Natural killer cell (primary cell): ENCODE results near the gene HARS2. TPM values are rescaled to one million over a fixed set of nuclear protein-coding genes. Genes with fewer than 3 reads are reported as not detected.
A peak's percentile ranks its signal among the peaks of the same experiment; 100 is the strongest.

ENCODE experiments used
- ATAC-seq, 3 donors: fragments of 150-1000 bp in 2 of 3; fragments of 200-7000 bp in 1 of 3; cut with Tn5 transposase; 1 replicate in 1 of 3; 2 replicates in 2 of 3; pipeline ENCODE4 v1.10.0; 2021; ENCODE audit warnings: mild to moderate bottlenecking in 2 of 3, moderate library complexity in 2 of 3
- DNase-seq, 2 donors: peaks; one replicate each; pipeline versions ENCODE4 v3.0.0 to v3.0.0-alpha.2; 2013 to 2021; ENCODE audit warnings: mixed read lengths in 1 of 2
- H3K27ac ChIP-seq: one replicate; pipeline ENCODE4 v1.5.1; 2013; ENCODE audit warnings: mild to moderate bottlenecking, low read length
- H3K27me3 ChIP-seq: one replicate; pipeline ENCODE4 v1.6.1; 2013; ENCODE audit warnings: low read length; ENCODE audit not compliant: control insufficient read depth, insufficient read depth
- H3K36me3 ChIP-seq: one replicate; pipeline ENCODE4 v1.6.1; 2013; ENCODE audit warnings: low read length; ENCODE audit not compliant: control insufficient read depth, insufficient read depth
- H3K4me1 ChIP-seq: one replicate; pipeline ENCODE4 v1.6.1; 2013; ENCODE audit warnings: low read length; ENCODE audit not compliant: control insufficient read depth, insufficient read depth
- H3K4me3 ChIP-seq: one replicate; pipeline ENCODE4 v1.5.1; 2013; ENCODE audit warnings: low read length
- H3K9me3 ChIP-seq: one replicate; pipeline ENCODE4 v1.6.1; 2013; ENCODE audit warnings: low read length; ENCODE audit not compliant: control insufficient read depth, insufficient read depth
- H3K27ac Mint-ChIP-seq, 2 donors: one replicate each; pipeline ENCODE4 v1.8.0; 2022; ENCODE audit warnings: mild to moderate bottlenecking in 2 of 2, mixed read lengths in 2 of 2, moderate library complexity in 1 of 2
- H3K27me3 Mint-ChIP-seq, 2 donors: one replicate each; pipeline ENCODE4 v1.8.0; 2022; ENCODE audit warnings: low read depth in 2 of 2, mixed read lengths in 2 of 2
- H3K36me3 Mint-ChIP-seq: one replicate; pipeline ENCODE4 v1.8.0; 2022; ENCODE audit warnings: mixed read lengths
- H3K4me1 Mint-ChIP-seq, 2 donors: one replicate each; pipeline ENCODE4 v1.8.0; 2022; ENCODE audit warnings: mixed read lengths in 2 of 2
- H3K4me3 Mint-ChIP-seq: one replicate; pipeline ENCODE4 v1.8.0; 2022; ENCODE audit warnings: mild to moderate bottlenecking, moderate library complexity, mixed read lengths
- H3K9me3 Mint-ChIP-seq, 2 donors: one replicate each; pipeline ENCODE4 v1.8.0; 2022; ENCODE audit warnings: mixed read lengths in 2 of 2
- CTCF ChIP-seq: fragments of 200-600 bp; IDR thresholded peaks from one replicate; pipeline ENCODE4 v1.8.0; 2022; ENCODE audit warnings: antibody characterized with exemption
- WGBS: methylation state at CpG from one replicate; pipeline ENCODE4 v1.1.7; 2013; ENCODE audit warnings: missing lambda C conversion rate; ENCODE audit not compliant: insufficient coverage; 5-methylcytosine and 5-hydroxymethylcytosine counted together
- intact Hi-C: fragments of 100-400 bp; cut with micrococcal nuclease; formaldehyde crosslinking; loops from one replicate; pipeline ENCODE4 v1.14.2; 2022
- total RNA-seq, 4 donors: library from RNA; stranded (reverse); fragments of 120-200 nt in 1 of 4; gene quantifications; one replicate each; pipeline versions ENCODE4 v1.2.3 to v1.2.4, GENCODE V29; 2013 to 2022

The HARS2 gene
- total RNA-seq, 3 donors from 2014 or later (not counting 1 experiment from before 2014, with no cell fraction given), result 42.5 to 48.4 (median 45.6) TPM

DNA sequence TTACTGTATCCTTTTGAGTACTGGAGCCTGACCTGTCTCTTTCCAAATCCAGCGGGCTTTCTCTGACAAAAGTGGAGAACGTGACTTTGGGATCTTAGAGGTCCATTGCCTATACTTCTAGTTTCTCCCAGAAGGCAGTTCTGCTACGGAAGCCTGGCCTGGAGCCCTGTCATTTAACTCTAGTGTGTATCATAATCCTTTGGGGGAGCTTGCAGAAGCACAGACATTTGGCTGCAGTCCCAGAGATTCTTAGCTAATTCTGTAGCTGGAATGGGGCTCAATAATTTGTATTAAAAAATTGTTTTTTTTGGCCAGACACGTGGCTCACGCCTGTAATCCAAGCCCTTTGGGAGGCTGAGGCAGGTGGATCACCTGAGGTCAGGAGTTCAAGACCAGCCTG lies 3.0 kb downstream of the HARS2 start:
- Histone ChIP-seq H3K36me3 (peaks cover 56% of the 10 kb centered on the region), H3K9me3 (no peaks in the 10 kb centered on the region), H3K27ac (no peak overlapping the region), H3K27me3 (no peaks in the 10 kb centered on the region), H3K4me1 (peaks cover 16% of the 10 kb centered on the region), H3K4me3 (no peak overlapping the region)
- Mint-ChIP-seq H3K9me3 (no peaks in the 10 kb centered on the region), H3K27ac (no peak overlapping the region), H3K27me3 (no peaks in the 10 kb centered on the region), H3K36me3 (peaks cover 33% of the 10 kb centered on the region), H3K4me1 (peaks cover 26 to 45% of the 10 kb centered on the region in 2 donors), H3K4me3 (peak overlapping the region; percentile 7)
- intact Hi-C loops, result no loop called here
- ATAC-seq (no peak), DNase-seq (no peak)
- 98% methylated on average over 5 of the region's 5 CpGs for WGBS
- TF ChIP-seq CTCF, result no peak

GRCh38 chr5:140696891-140697492 lies 5.7 kb downstream of the HARS2 start:
- Mint-ChIP-seq H3K27me3 (no peaks in the 10 kb centered on the region), H3K4me3 (no peak overlapping the region), H3K36me3 (peaks cover 33% of the 10 kb centered on the region), H3K27ac (peak overlapping the region; percentile 36 to 62), H3K4me1 (peaks cover 32 to 46% of the 10 kb centered on the region in 2 donors), H3K9me3 (no peaks in the 10 kb centered on the region)
- intact Hi-C loops, result no loop called here
- Histone ChIP-seq H3K4me1 (peaks cover 19% of the 10 kb centered on the region), H3K27ac (no peak overlapping the region), H3K4me3 (no peak overlapping the region), H3K36me3 (peaks cover 59% of the 10 kb centered on the region), H3K9me3 (no peaks in the 10 kb centered on the region), H3K27me3 (no peaks in the 10 kb centered on the region)
- ATAC-seq (no peak), DNase-seq (no peak)
- WGBS, result 96% methylated on average over 4 of the region's 4 CpGs
- no peak for TF ChIP-seq CTCF

DNA sequence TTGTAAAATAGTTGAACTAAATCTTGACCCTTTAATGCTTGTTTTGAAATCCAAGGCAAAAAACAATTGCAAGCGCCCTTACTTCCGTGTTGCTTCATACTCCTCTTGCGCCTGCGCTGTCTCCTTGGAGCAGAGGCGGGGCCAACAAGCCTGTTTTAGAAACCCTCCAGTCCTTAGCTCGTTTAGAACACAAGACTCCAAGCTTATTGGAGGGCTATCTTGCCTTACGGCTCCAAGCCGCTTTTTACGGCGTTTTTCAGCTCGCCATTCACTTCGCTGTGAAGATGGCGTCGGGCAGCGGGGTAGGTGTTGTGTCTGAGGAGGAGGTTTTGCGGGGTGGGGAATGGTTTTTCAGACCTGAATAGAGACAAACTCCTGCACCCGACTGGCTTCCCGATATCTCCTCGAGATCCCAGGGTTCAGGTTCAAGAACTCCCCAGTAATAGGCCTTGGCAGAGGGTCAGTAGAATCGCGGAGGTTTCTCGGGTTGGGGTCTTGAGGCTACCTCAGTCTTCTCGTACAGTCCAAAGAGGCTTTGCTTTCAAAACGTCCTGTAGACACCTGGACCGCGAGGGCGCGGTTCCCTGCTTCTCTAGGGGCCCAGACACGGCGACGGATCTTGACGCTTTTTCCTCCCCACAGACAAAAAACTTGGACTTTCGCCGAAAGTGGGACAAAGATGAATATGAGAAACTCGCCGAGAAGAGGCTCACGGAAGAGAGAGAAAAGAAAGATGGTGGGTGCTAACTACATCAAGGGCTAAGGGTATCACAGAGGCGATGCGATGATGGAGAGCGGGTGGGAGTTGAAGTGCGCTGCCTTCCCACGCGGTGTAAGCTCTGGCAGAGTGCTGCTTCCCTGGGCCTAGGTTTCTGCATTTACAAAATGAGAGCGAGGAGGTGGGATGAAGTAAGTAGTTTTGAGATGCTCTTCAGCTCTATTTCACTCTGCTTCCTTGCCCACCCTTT lies 9.2 kb downstream of the HARS2 start, which contains the start of gene ZMAT2:
ZMAT2 (plus strand) TSS at position 271 of the 968 bp plus-strand sequence; CDS start at position 285, 14 bp downstream.
- ATAC-seq, result peak; percentile 98 to 100 (median 99)
- Histone ChIP-seq H3K27me3 (no peaks in the 10 kb centered on the region), H3K27ac (peak within 1 kb of the TSS; percentile 76), H3K36me3 (peaks cover 72% of the 10 kb centered on the region), H3K4me3 (peak within 1 kb of the TSS; percentile 65), H3K9me3 (no peaks in the 10 kb centered on the region), H3K4me1 (peaks cover 15% of the 10 kb centered on the region)
- intact Hi-C loops, result loop anchor here (1.0 to 5.0 kb wide), 5 partner anchors 9 to 153 kb away; partner anchors contain the start of genes EIF4EBP3, HARS1, HARS2 and IK
- Mint-ChIP-seq H3K36me3 (peaks cover 40% of the 10 kb centered on the region), H3K4me3 (peak within 1 kb of the TSS; percentile 87), H3K4me1 (peaks cover 23 to 34% of the 10 kb centered on the region in 2 donors), H3K27ac (peak within 1 kb of the TSS; percentile 94 to 97), H3K9me3 (no peaks in the 10 kb centered on the region), H3K27me3 (no peaks in the 10 kb centered on the region)
- TF ChIP-seq CTCF, result no peak
- 2% methylated on average over 44 of the region's 44 CpGs for WGBS
- peak; percentile 89 to 98 for DNase-seq
